Measurements from ENCODE around the gene LGALS13. TPM values are rescaled to one million over a fixed set of nuclear protein-coding genes. Genes with fewer than 3 reads are reported as not detected.
A peak's percentile ranks its signal among the peaks of the same experiment; 100 is the strongest.

The LGALS13 gene
- total RNA-seq, 5 donors from 2014 or later (not counting 1 experiment from before 2014, with no cell fraction given): not detected

- Mint-ChIP-seq H3K4me3 (no peak overlapping the region), H3K27me3 (peaks cover 35 to 43% of the 10 kb centered on the region in 2 donors), H3K27ac (no peak overlapping the region), H3K36me3 (peaks cover 4% of the 10 kb centered on the region), H3K4me1 (peaks cover 0 to 4% (median 0%) of the 10 kb centered on the region in 3 donors), H3K9me3 (peaks cover 0 to 4% (median 0%) of the 10 kb centered on the region in 3 donors)
- no peak overlapping the region for H3K4me3 ChIP-seq (ENCODE audit: control insufficient read depth in 1 of 2, extremely low read depth in 1 of 2, low read length in 1 of 2)
- WGBS (ENCODE audit: insufficient coverage): 71% methylated on average over 1 of the region's 2 CpGs
- ATAC-seq (replicated peaks in 1 of 4) (no peak), DNase-seq (no peak)
- ChIA-PET CTCF (no interaction called here), POLR2A (no interaction called here)
- no peaks in the 10 kb centered on the region for H3K4me1 ChIP-seq (ENCODE audit: control insufficient read depth in 1 of 2, extremely low read depth in 1 of 2, insufficient read depth in 2 of 2, low read length in 2 of 2)
- H3K27me3 ChIP-seq (replicated peaks in 1 of 2; ENCODE audit: control insufficient read depth in 2 of 2, extremely low read depth in 1 of 2, insufficient read depth in 2 of 2, low read length in 1 of 2): peaks cover 0 to 15% of the 10 kb centered on the region in 2 experiments
- H3K36me3 ChIP-seq (ENCODE audit: control insufficient read depth in 2 of 2, extremely low read depth in 1 of 2, insufficient read depth in 1 of 2, low read length in 1 of 2): no peaks in the 10 kb centered on the region
- no peak overlapping the region for H3K27ac ChIP-seq (ENCODE audit: low read length)
- H3K9me3 ChIP-seq: no peaks in the 10 kb centered on the region
Observed at GRCh38 chr19:39588066-39588465, 14.3 kb upstream of the LGALS13 start.

GRCh38 chr19:39590265-39590664, 12.1 kb upstream of the LGALS13 start:
- no peaks in the 10 kb centered on the region for H3K4me1 Mint-ChIP-seq
- no peaks in the 10 kb centered on the region for H3K36me3 ChIP-seq (ENCODE audit: control insufficient read depth in 2 of 2, extremely low read depth in 1 of 2, insufficient read depth in 1 of 2, low read length in 1 of 2)
- peaks cover 0 to 4% (median 0%) of the 10 kb centered on the region in 3 donors for H3K9me3 Mint-ChIP-seq
- H3K9me3 ChIP-seq: no peaks in the 10 kb centered on the region
- DNase-seq (peak in 1 of 35 experiments; percentile 1), ATAC-seq (replicated peaks in 1 of 4) (no peak)
- peaks cover 0 to 4% of the 10 kb centered on the region in 2 experiments for H3K27me3 ChIP-seq (replicated peaks in 1 of 2; ENCODE audit: control insufficient read depth in 2 of 2, extremely low read depth in 1 of 2, insufficient read depth in 2 of 2, low read length in 1 of 2)
- peaks cover 4% of the 10 kb centered on the region for H3K36me3 Mint-ChIP-seq
- no peak overlapping the region for H3K27ac ChIP-seq (ENCODE audit: low read length)
- H3K27ac Mint-ChIP-seq: no peak overlapping the region
- ChIA-PET CTCF (no interaction called here), POLR2A (no interaction called here)
- no peaks in the 10 kb centered on the region for H3K4me1 ChIP-seq (ENCODE audit: control insufficient read depth in 1 of 2, extremely low read depth in 1 of 2, insufficient read depth in 2 of 2, low read length in 2 of 2)
- H3K27me3 Mint-ChIP-seq: peaks cover 36 to 54% of the 10 kb centered on the region in 2 donors
- no peak overlapping the region for H3K4me3 Mint-ChIP-seq
- WGBS (ENCODE audit: insufficient coverage): 71% methylated on average over 1 of the region's 2 CpGs
- H3K4me3 ChIP-seq (ENCODE audit: control insufficient read depth in 1 of 2, extremely low read depth in 1 of 2, low read length in 1 of 2): no peak overlapping the region

GRCh38 chr19:39592381-39592780, 9.9 kb upstream of the LGALS13 start:
- Mint-ChIP-seq H3K4me1 (no peaks in the 10 kb centered on the region), H3K27me3 (peaks cover 43 to 68% of the 10 kb centered on the region in 2 donors), H3K4me3 (no peak overlapping the region), H3K27ac (no peak overlapping the region), H3K9me3 (peaks cover 0 to under 1% (median 0%) of the 10 kb centered on the region in 3 donors), H3K36me3 (peaks cover under 1% of the 10 kb centered on the region)
- H3K4me1 ChIP-seq (ENCODE audit: control insufficient read depth in 1 of 2, extremely low read depth in 1 of 2, insufficient read depth in 2 of 2, low read length in 2 of 2): no peaks in the 10 kb centered on the region
- CTCF ChIA-PET: no interaction called here
- H3K27ac ChIP-seq (ENCODE audit: low read length): no peak overlapping the region
- peaks cover 0 to 9% of the 10 kb centered on the region in 2 experiments for H3K27me3 ChIP-seq (replicated peaks in 1 of 2; ENCODE audit: control insufficient read depth in 2 of 2, extremely low read depth in 1 of 2, insufficient read depth in 2 of 2, low read length in 1 of 2)
- H3K9me3 ChIP-seq: no peaks in the 10 kb centered on the region
- DNase-seq (no peak), ATAC-seq (replicated peaks in 1 of 4) (no peak)
- H3K4me3 ChIP-seq (ENCODE audit: control insufficient read depth in 1 of 2, extremely low read depth in 1 of 2, low read length in 1 of 2): no peak overlapping the region
- H3K36me3 ChIP-seq (ENCODE audit: control insufficient read depth in 2 of 2, extremely low read depth in 1 of 2, insufficient read depth in 1 of 2, low read length in 1 of 2): no peaks in the 10 kb centered on the region
- WGBS (ENCODE audit: insufficient coverage): 84% methylated on average over 6 of the region's 7 CpGs
- POLR2A ChIA-PET: no interaction called here

- peaks cover 50 to 71% of the 10 kb centered on the region in 2 donors for H3K27me3 Mint-ChIP-seq
- ChIA-PET POLR2A (no interaction called here), CTCF (no interaction called here)
- no peak overlapping the region for H3K27ac Mint-ChIP-seq
- WGBS (ENCODE audit: insufficient coverage): 76% methylated on average over 3 of the region's 6 CpGs
- H3K4me1 Mint-ChIP-seq: no peaks in the 10 kb centered on the region
- peaks cover 0 to 13% of the 10 kb centered on the region in 2 experiments for H3K27me3 ChIP-seq (replicated peaks in 1 of 2; ENCODE audit: control insufficient read depth in 2 of 2, extremely low read depth in 1 of 2, insufficient read depth in 2 of 2, low read length in 1 of 2)
- H3K4me1 ChIP-seq (ENCODE audit: control insufficient read depth in 1 of 2, extremely low read depth in 1 of 2, insufficient read depth in 2 of 2, low read length in 2 of 2): no peaks in the 10 kb centered on the region
- peaks cover 3 to 9% (median 7%) of the 10 kb centered on the region in 3 donors for H3K9me3 Mint-ChIP-seq
- no peak for DNase-seq
- H3K36me3 ChIP-seq (ENCODE audit: control insufficient read depth in 2 of 2, extremely low read depth in 1 of 2, insufficient read depth in 1 of 2, low read length in 1 of 2): no peaks in the 10 kb centered on the region
- H3K36me3 Mint-ChIP-seq: no peaks in the 10 kb centered on the region
- H3K4me3 Mint-ChIP-seq: no peak overlapping the region
- H3K9me3 ChIP-seq: no peaks in the 10 kb centered on the region
- H3K4me3 ChIP-seq (ENCODE audit: control insufficient read depth in 1 of 2, extremely low read depth in 1 of 2, low read length in 1 of 2): no peak overlapping the region
- no peak for ATAC-seq (replicated peaks in 1 of 4)
- H3K27ac ChIP-seq (ENCODE audit: low read length): no peak overlapping the region
Observed at GRCh38 chr19:39595950-39596349, 6.4 kb upstream of the LGALS13 start.

GRCh38 chr19:39596911-39597310, 5.4 kb upstream of the LGALS13 start:
- CTCF ChIA-PET: no interaction called here

GRCh38 chr19:39599116-39599515, 3.2 kb upstream of the LGALS13 start:
- peaks cover 3 to 9% (median 7%) of the 10 kb centered on the region in 3 donors for H3K9me3 Mint-ChIP-seq
- WGBS (ENCODE audit: insufficient coverage): 0% methylated on average over 1 of the region's 4 CpGs

More at GRCh38 chr19:39596911-39597310, 5.4 kb upstream of the LGALS13 start:
- Mint-ChIP-seq H3K36me3 (no peaks in the 10 kb centered on the region), H3K9me3 (peaks cover 3 to 9% (median 7%) of the 10 kb centered on the region in 3 donors), H3K27me3 (peaks cover 47 to 72% of the 10 kb centered on the region in 2 donors), H3K27ac (no peak overlapping the region), H3K4me1 (no peaks in the 10 kb centered on the region), H3K4me3 (no peak overlapping the region)
- Histone ChIP-seq H3K27me3 (replicated peaks in 1 of 2; ENCODE audit: control insufficient read depth in 2 of 2, extremely low read depth in 1 of 2, insufficient read depth in 2 of 2, low read length in 1 of 2) (peaks cover 0 to 13% of the 10 kb centered on the region in 2 experiments), H3K4me1 (ENCODE audit: control insufficient read depth in 1 of 2, extremely low read depth in 1 of 2, insufficient read depth in 2 of 2, low read length in 2 of 2) (no peaks in the 10 kb centered on the region), H3K9me3 (no peaks in the 10 kb centered on the region), H3K36me3 (ENCODE audit: control insufficient read depth in 2 of 2, extremely low read depth in 1 of 2, insufficient read depth in 1 of 2, low read length in 1 of 2) (no peaks in the 10 kb centered on the region), H3K27ac (ENCODE audit: low read length) (no peak overlapping the region), H3K4me3 (ENCODE audit: control insufficient read depth in 1 of 2, extremely low read depth in 1 of 2, low read length in 1 of 2) (no peak overlapping the region)
- no peak for DNase-seq
- POLR2A ChIA-PET: no interaction called here
- no peak for ATAC-seq (replicated peaks in 1 of 4)

GRCh38 chr19:39603825-39604224, 1.5 kb downstream of the LGALS13 start:
- Histone ChIP-seq H3K27me3 (replicated peaks in 1 of 2; ENCODE audit: control insufficient read depth in 2 of 2, extremely low read depth in 1 of 2, insufficient read depth in 2 of 2, low read length in 1 of 2) (peaks cover 0 to 15% of the 10 kb centered on the region in 2 experiments), H3K36me3 (ENCODE audit: control insufficient read depth in 2 of 2, extremely low read depth in 1 of 2, insufficient read depth in 1 of 2, low read length in 1 of 2) (no peaks in the 10 kb centered on the region), H3K4me1 (ENCODE audit: control insufficient read depth in 1 of 2, extremely low read depth in 1 of 2, insufficient read depth in 2 of 2, low read length in 2 of 2) (no peaks in the 10 kb centered on the region), H3K4me3 (ENCODE audit: control insufficient read depth in 1 of 2, extremely low read depth in 1 of 2, low read length in 1 of 2) (no peak overlapping the region), H3K27ac (ENCODE audit: low read length) (no peak overlapping the region), H3K9me3 (no peaks in the 10 kb centered on the region)
- H3K27me3 Mint-ChIP-seq: peaks cover 35 to 50% of the 10 kb centered on the region in 2 donors
- POLR2A ChIA-PET: no interaction called here
- no peaks in the 10 kb centered on the region for H3K36me3 Mint-ChIP-seq
- H3K4me1 Mint-ChIP-seq: no peaks in the 10 kb centered on the region
- no peak for DNase-seq
- no peak overlapping the region for H3K4me3 Mint-ChIP-seq
- H3K27ac Mint-ChIP-seq: no peak overlapping the region
- CTCF ChIA-PET: no interaction called here
- ATAC-seq (replicated peaks in 1 of 4): no peak
- no CpG with 5 or more reads among the region's 1 CpG for WGBS (ENCODE audit: insufficient coverage)
- peaks cover 3 to 7% (median 4%) of the 10 kb centered on the region in 3 donors for H3K9me3 Mint-ChIP-seq

More at GRCh38 chr19:39599116-39599515, 3.2 kb upstream of the LGALS13 start:
- Histone ChIP-seq H3K27ac (ENCODE audit: low read length) (no peak overlapping the region), H3K27me3 (replicated peaks in 1 of 2; ENCODE audit: control insufficient read depth in 2 of 2, extremely low read depth in 1 of 2, insufficient read depth in 2 of 2, low read length in 1 of 2) (peaks cover 0 to 13% of the 10 kb centered on the region in 2 experiments), H3K4me3 (ENCODE audit: control insufficient read depth in 1 of 2, extremely low read depth in 1 of 2, low read length in 1 of 2) (no peak overlapping the region), H3K9me3 (no peaks in the 10 kb centered on the region), H3K36me3 (ENCODE audit: control insufficient read depth in 2 of 2, extremely low read depth in 1 of 2, insufficient read depth in 1 of 2, low read length in 1 of 2) (no peaks in the 10 kb centered on the region), H3K4me1 (ENCODE audit: control insufficient read depth in 1 of 2, extremely low read depth in 1 of 2, insufficient read depth in 2 of 2, low read length in 2 of 2) (no peaks in the 10 kb centered on the region)
- peak in 8 of 35 experiments; percentile 3 to 22 (median 11) for DNase-seq
- ChIA-PET CTCF (no interaction called here), POLR2A (no interaction called here)
- Mint-ChIP-seq H3K36me3 (no peaks in the 10 kb centered on the region), H3K27ac (no peak overlapping the region), H3K27me3 (peaks cover 49 to 74% of the 10 kb centered on the region in 2 donors), H3K4me3 (no peak overlapping the region), H3K4me1 (no peaks in the 10 kb centered on the region)
- ATAC-seq (replicated peaks in 1 of 4): no peak
